ENCODE data around the gene GPR32.

Gene GPR32

DNA sequence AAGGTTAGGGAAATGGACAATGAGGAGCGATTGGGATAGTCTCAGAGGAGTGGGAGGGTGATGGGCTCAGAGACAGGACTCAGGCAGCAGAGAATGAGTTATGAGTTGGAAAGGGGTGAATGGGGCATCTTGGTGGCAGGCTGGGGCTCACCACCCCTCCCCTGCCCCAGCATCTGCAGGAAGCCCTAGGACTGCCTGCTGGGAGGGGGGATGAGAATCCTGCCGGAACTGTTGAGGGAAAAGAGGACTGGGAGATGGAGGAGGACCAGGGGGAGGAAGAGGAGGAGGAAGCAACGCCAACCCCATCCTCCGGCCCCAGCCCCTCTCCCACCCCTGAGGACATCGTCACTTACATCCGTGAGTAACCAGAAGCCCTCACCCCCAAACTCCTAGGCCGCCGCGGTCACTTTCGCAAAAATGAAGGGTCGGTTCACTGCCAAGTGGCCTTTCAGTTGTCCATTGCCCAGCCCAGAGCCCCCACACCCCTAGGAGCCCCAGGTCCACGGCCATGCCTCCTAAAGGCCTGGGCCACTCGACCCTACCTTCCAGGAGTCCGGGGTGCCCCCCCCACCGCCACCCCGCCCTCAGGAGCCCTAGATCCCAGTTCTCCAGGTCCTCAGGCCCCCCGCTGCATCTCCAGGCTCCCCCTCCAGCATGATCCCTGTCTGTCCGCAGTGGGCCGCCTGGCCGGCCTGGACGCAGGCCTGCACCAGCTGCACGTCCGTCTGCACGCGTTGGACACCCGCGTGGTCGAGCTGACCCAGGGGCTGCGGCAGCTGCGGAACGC, 46.3 kb upstream of the GPR32 start (continued):
- no peak for TF ChIP-seq ZNF510 (tag by site-specific recombination; IDR thresholded peaks at IDR 0.05; ENCODE audit: insufficient replicate concordance)
- TF ChIP-seq, protein P1, sequence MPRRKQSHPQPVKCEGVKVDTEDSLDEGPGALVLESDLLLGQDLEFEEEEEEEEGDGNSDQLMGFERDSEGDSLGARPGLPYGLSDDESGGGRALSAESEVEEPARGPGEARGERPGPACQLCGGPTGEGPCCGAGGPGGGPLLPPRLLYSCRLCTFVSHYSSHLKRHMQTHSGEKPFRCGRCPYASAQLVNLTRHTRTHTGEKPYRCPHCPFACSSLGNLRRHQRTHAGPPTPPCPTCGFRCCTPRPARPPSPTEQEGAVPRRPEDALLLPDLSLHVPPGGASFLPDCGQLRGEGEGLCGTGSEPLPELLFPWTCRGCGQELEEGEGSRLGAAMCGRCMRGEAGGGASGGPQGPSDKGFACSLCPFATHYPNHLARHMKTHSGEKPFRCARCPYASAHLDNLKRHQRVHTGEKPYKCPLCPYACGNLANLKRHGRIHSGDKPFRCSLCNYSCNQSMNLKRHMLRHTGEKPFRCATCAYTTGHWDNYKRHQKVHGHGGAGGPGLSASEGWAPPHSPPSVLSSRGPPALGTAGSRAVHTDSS (tag by site-specific recombination; IDR thresholded peaks at IDR 0.05) = peak; percentile 72
- no peak for TF ChIP-seq OSR2 (tag by site-specific recombination; IDR thresholded peaks at IDR 0.05)
- TF ChIP-seq ZIC2 (tag by site-specific recombination; IDR thresholded peaks at IDR 0.05) = peak; percentile 90; the same call in 1 of the 2 replicates
- TF ChIP-seq REST (tag by site-specific recombination; IDR thresholded peaks at IDR 0.05) = no peak

DNA sequence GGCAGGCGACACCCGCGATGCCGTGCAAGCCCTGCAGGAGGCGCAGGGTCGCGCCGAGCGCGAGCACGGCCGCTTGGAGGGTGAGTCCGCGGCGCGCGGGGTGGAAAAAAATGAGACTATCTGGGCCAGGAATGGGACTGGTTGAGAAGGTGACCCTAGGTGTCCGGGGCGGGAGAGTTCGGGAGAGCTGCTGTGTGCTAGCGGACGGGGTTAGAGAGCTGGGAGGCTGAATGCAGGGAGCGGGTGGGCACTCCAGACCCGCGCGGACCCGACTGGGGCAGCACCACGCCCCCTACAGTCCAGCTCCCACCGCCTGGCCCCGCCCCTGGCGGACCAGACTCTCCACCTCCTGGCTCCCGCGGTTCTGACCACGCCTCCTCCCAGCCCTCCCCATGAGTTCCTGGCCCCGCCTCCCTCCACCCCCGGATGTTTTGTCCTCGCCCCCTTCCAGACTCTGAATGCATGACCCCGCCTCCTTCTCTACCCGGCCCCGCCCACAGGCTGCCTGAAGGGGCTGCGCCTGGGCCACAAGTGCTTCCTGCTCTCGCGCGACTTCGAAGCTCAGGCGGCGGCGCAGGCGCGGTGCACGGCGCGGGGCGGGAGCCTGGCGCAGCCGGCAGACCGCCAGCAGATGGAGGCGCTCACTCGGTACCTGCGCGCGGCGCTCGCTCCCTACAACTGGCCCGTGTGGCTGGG, 45.6 kb upstream of the GPR32 start:
- H3K4me1 ChIP-seq (ENCODE audit: control insufficient read depth, insufficient read depth, low read length) = peaks cover 7% of the 10 kb centered on the region; the same call in 1 of the 2 replicates
- ChIA-PET POLR2A (interaction anchor here (0.5 to 2.3 kb wide), 26 partner anchors 10 to 1283 kb away, joined by 3 to 28 read pairs (median 4); partner anchors contain the start of genes KCNC3, POLD1 and ZNF615), CTCF (interaction anchor here (0.5 to 5.9 kb wide), 54 partner anchors 8 to 1456 kb away, joined by 3 to 75 read pairs (median 4); partner anchors contain the start of genes KLK4 and POLD1)
- H3K36me3 ChIP-seq (ENCODE audit: control insufficient read depth in 2 of 2, insufficient read depth in 1 of 2, low read length in 2 of 2) = no peaks in the 10 kb centered on the region; a peak in 1 of 3 replicates
- H3K9me3 ChIP-seq (ENCODE audit: control insufficient read depth, insufficient read depth, low read depth, low read length) = no peaks in the 10 kb centered on the region
- peak overlapping the region; percentile 77 for H3K27ac ChIP-seq (ENCODE audit: extremely low read depth, low read depth, low read length)
- peak overlapping the region; percentile 78 for H3K4me3 ChIP-seq (ENCODE audit: low read depth, low read length)
- TF ChIP-seq KLF16 (tag by site-specific recombination; IDR thresholded peaks at IDR 0.05) (peak; percentile 91), ZNF132 (tag by site-specific recombination; IDR thresholded peaks at IDR 0.05; ENCODE audit: borderline replicate concordance) (no peak), ZNF23 (tag by site-specific recombination; IDR thresholded peaks at IDR 0.05; ENCODE audit: borderline replicate concordance) (no peak), SP3 (tag by site-specific recombination; IDR thresholded peaks at IDR 0.05) (peak; percentile 97), ZNF548 (tag by site-specific recombination; IDR thresholded peaks at IDR 0.05) (no peak), ZNF350 (tag by site-specific recombination; IDR thresholded peaks at IDR 0.05) (no peak), ZNF639 (tag by site-specific recombination; IDR thresholded peaks at IDR 0.05) (0 out of 2 replicates have a peak, but pooled peaks have one; percentile 21), ZSCAN16 (tag by site-specific recombination; IDR thresholded peaks at IDR 0.05) (no peak), ZNF280C (tag by site-specific recombination; IDR thresholded peaks at IDR 0.05) (no peak), ZNF146 (tag by site-specific recombination; IDR thresholded peaks at IDR 0.05) (no peak)
- TF ChIP-seq, protein P2, sequence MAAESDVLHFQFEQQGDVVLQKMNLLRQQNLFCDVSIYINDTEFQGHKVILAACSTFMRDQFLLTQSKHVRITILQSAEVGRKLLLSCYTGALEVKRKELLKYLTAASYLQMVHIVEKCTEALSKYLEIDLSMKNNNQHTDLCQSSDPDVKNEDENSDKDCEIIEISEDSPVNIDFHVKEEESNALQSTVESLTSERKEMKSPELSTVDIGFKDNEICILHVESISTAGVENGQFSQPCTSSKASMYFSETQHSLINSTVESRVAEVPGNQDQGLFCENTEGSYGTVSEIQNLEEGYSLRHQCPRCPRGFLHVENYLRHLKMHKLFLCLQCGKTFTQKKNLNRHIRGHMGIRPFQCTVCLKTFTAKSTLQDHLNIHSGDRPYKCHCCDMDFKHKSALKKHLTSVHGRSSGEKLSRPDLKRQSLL (tag by site-specific recombination; IDR thresholded peaks at IDR 0.05) = no peak
- TF ChIP-seq, protein P3, sequence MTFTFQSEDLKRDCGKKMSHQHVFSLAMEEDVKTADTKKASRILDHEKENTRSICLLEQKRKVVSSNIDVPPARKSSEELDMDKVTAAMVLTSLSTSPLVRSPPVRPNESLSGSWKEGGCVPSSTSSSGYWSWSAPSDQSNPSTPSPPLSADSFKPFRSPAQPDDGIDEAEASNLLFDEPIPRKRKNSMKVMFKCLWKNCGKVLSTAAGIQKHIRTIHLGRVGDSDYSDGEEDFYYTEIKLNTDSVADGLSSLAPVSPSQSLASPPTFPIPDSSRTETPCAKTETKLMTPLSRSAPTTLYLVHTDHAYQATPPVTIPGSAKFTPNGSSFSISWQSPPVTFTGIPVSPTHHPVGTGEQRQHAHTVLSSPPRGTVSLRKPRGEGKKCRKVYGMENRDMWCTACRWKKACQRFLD (tag by site-specific recombination; IDR thresholded peaks at IDR 0.05) = no peak
- TF ChIP-seq, protein P4, sequence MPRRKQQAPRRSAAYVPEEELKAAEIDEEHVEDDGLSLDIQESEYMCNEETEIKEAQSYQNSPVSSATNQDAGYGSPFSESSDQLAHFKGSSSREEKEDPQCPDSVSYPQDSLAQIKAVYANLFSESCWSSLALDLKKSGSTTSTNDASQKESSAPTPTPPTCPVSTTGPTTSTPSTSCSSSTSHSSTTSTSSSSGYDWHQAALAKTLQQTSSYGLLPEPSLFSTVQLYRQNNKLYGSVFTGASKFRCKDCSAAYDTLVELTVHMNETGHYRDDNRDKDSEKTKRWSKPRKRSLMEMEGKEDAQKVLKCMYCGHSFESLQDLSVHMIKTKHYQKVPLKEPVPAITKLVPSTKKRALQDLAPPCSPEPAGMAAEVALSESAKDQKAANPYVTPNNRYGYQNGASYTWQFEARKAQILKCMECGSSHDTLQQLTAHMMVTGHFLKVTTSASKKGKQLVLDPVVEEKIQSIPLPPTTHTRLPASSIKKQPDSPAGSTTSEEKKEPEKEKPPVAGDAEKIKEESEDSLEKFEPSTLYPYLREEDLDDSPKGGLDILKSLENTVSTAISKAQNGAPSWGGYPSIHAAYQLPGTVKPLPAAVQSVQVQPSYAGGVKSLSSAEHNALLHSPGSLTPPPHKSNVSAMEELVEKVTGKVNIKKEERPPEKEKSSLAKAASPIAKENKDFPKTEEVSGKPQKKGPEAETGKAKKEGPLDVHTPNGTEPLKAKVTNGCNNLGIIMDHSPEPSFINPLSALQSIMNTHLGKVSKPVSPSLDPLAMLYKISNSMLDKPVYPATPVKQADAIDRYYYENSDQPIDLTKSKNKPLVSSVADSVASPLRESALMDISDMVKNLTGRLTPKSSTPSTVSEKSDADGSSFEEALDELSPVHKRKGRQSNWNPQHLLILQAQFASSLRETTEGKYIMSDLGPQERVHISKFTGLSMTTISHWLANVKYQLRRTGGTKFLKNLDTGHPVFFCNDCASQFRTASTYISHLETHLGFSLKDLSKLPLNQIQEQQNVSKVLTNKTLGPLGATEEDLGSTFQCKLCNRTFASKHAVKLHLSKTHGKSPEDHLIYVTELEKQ (tag by site-specific recombination; IDR thresholded peaks at IDR 0.05; ENCODE audit: borderline replicate concordance) = no peak
